Loucy (cell line): ENCODE data around the gene FYN.

Source experiments
- CTCF ChIP-seq: fragments of 200-600 bp; sonication (generic); conservative IDR thresholded peaks from 2 replicates; pipeline ENCODE4 v1.5.1; 2014; ENCODE audit warnings: mild to moderate bottlenecking, antibody characterized with exemption, low read length
- EZH2phosphoT487 ChIP-seq: fragments of 200-600 bp; IDR thresholded peaks from 2 replicates; pipeline ENCODE4 v1.6.1; 2018; ENCODE audit warnings: antibody characterized with exemption, mild to moderate bottlenecking, moderate library complexity, borderline replicate concordance

- no peak for TF ChIP-seq CTCF
- TF ChIP-seq EZH2phosphoT487: no peak
Observed at GRCh38 chr6:111800259-111800765, 72.9 kb downstream of the FYN start.
